Natural killer cell treated with Interleukin-12 subunit alpha and Interleukin-12 subunit beta and Interleukin-15 and Interleukin-18, amount 100 ng/mL, for 72 hours (primary cell): Measurements from ENCODE around the gene SPACA7. TPM values are rescaled to one million over a fixed set of nuclear protein-coding genes. Genes with fewer than 3 reads are reported as not detected.

Source experiments
- ATAC-seq, 2 donors: fragments of 150-1000 bp; cut with Tn5 transposase in 1 of 2; sonication (Bioruptor Pico), chemical (Tn5 transposase) in 1 of 2; 2 replicates each; pipeline ENCODE4 v1.10.0; 2021
- DNase-seq: peaks from one replicate; pipeline ENCODE4 v3.0.0; 2022; ENCODE audit warnings: low spot score
- H3K27ac Mint-ChIP-seq, 2 donors: 1 replicate in 1 of 2; 2 replicates in 1 of 2; pipeline ENCODE4 v1.8.0; 2022; ENCODE audit warnings: mixed read lengths in 2 of 2, mild to moderate bottlenecking in 1 of 2, moderate library complexity in 1 of 2
- H3K27me3 Mint-ChIP-seq, 2 donors: 1 replicate in 1 of 2; 2 replicates in 1 of 2; pipeline ENCODE4 v1.8.0; 2022; ENCODE audit warnings: mixed read lengths in 2 of 2
- H3K36me3 Mint-ChIP-seq: one replicate; pipeline ENCODE4 v1.8.0; 2022; ENCODE audit warnings: mixed read lengths
- H3K4me1 Mint-ChIP-seq, 2 donors: 1 replicate in 1 of 2; 2 replicates in 1 of 2; pipeline ENCODE4 v1.8.0; 2022; ENCODE audit warnings: low read depth in 2 of 2, mixed read lengths in 2 of 2, mild to moderate bottlenecking in 1 of 2
- H3K4me3 Mint-ChIP-seq: one replicate; pipeline ENCODE4 v1.8.0; 2022; ENCODE audit warnings: mixed read lengths
- H3K9me3 Mint-ChIP-seq: 2 replicates; pipeline ENCODE4 v1.8.0; 2022; ENCODE audit warnings: mixed read lengths
- total RNA-seq, 2 donors: library from RNA; stranded (reverse); gene quantifications; one replicate each; pipeline ENCODE4 v1.2.3, GENCODE V29; 2022

The SPACA7 gene
- total RNA-seq = not detected

DNA sequence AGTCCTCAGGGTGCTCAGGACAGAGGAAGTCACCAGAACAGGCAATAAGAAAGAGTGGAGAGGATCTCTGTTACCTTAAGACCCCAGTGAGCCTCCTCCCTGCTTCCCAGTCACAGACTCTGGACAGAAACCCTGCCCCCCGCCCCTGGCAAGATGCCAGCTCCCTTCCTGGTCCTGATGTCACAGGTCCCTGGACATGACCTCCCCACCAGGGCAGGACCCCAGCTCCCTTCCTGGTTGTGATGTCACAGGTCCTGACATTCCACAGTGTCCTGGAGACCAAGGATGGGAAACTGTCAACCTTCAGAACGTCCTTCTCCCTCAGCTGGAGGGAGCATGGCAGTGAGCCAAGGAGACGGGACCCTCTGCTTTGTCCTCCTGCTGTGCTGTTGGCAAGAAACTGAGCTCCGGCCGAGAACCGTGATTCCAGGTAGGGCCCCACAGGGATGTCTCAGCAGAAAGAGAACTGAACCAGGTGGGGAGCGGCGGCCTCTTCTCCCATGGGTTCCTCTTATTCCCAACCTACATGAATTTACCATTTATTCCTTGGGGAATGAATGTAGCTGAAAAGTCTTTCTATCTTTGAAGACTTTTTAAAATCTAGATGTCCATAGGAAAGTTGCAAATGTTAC is at the start of gene SPACA7:
Gene SPACA7, plus strand, starts transcription at position 306 of the 632 bp plus-strand sequence. Its CDS starts 31 bp downstream, at position 337.
- Mint-ChIP-seq H3K27ac (no peak within 1 kb of the TSS), H3K9me3 (peaks cover 4% of the 10 kb centered on the region), H3K27me3 (peaks cover 9 to 19% of the 10 kb centered on the region in 2 donors), H3K36me3 (no peaks in the 10 kb centered on the region), H3K4me1 (no peaks in the 10 kb centered on the region), H3K4me3 (no peak within 1 kb of the TSS)
- no peak for DNase-seq
- ATAC-seq = peak in 1 of 2 donors; percentile 50

DNA sequence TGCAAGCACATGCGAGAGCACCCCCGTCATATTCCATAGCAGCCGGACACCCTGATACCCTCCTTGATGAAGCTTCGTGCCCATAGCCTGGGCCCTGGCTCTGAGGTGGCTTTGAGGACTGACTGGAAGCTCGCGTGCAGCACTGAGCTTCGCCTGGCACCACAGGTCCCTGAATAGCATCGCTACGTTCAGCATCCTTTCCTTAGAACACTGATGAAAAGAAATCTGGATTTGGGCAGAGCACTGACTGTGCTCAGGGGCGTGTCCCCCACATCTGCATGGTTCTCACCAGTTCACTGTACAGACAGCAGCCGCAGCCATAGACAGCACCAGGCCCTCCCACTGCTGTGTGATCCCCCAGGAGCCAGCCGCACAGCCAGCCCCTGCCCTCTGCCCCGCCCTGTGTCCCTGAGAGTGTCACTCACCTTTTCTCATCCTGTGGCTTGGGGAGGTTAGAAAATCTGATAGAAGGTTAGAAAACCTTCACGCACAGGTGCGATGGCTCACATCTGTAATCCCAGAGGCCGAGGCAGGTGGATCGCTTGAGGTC is 49.3 kb upstream of the SPACA7 start:
- Mint-ChIP-seq H3K4me3 (no peak overlapping the region), H3K27ac (no peak overlapping the region), H3K9me3 (no peaks in the 10 kb centered on the region), H3K36me3 (no peaks in the 10 kb centered on the region), H3K27me3 (peaks cover 13% of the 10 kb centered on the region in 2 donors), H3K4me1 (peaks cover 0 to 2% of the 10 kb centered on the region in 2 donors)
- DNase-seq (no peak), ATAC-seq (no peak)

GRCh38 chr13:112328936-112329335 is 47.2 kb upstream of the SPACA7 start:
- peaks cover 0 to 2% of the 10 kb centered on the region in 2 donors for H3K4me1 Mint-ChIP-seq
- no peak overlapping the region for H3K4me3 Mint-ChIP-seq
- no peak for ATAC-seq
- no peak for DNase-seq
- peaks cover 19 to 21% of the 10 kb centered on the region in 2 donors for H3K27me3 Mint-ChIP-seq
- H3K36me3 Mint-ChIP-seq = no peaks in the 10 kb centered on the region
- no peaks in the 10 kb centered on the region for H3K9me3 Mint-ChIP-seq
- H3K27ac Mint-ChIP-seq = no peak overlapping the region

GRCh38 chr13:112329376-112329775 is 46.8 kb upstream of the SPACA7 start:
- H3K4me3 Mint-ChIP-seq = no peak overlapping the region
- no peak for DNase-seq
- no peak for ATAC-seq
- no peak overlapping the region for H3K27ac Mint-ChIP-seq
- H3K36me3 Mint-ChIP-seq = no peaks in the 10 kb centered on the region
- peaks cover 0 to 2% of the 10 kb centered on the region in 2 donors for H3K4me1 Mint-ChIP-seq
- no peaks in the 10 kb centered on the region for H3K9me3 Mint-ChIP-seq
- H3K27me3 Mint-ChIP-seq = peaks cover 19 to 21% of the 10 kb centered on the region in 2 donors

- peaks cover 19 to 21% of the 10 kb centered on the region in 2 donors for H3K27me3 Mint-ChIP-seq
- no peak overlapping the region for H3K4me3 Mint-ChIP-seq
- no peak for ATAC-seq
Observed at GRCh38 chr13:112330066-112330465, 46.1 kb upstream of the SPACA7 start.

DNA sequence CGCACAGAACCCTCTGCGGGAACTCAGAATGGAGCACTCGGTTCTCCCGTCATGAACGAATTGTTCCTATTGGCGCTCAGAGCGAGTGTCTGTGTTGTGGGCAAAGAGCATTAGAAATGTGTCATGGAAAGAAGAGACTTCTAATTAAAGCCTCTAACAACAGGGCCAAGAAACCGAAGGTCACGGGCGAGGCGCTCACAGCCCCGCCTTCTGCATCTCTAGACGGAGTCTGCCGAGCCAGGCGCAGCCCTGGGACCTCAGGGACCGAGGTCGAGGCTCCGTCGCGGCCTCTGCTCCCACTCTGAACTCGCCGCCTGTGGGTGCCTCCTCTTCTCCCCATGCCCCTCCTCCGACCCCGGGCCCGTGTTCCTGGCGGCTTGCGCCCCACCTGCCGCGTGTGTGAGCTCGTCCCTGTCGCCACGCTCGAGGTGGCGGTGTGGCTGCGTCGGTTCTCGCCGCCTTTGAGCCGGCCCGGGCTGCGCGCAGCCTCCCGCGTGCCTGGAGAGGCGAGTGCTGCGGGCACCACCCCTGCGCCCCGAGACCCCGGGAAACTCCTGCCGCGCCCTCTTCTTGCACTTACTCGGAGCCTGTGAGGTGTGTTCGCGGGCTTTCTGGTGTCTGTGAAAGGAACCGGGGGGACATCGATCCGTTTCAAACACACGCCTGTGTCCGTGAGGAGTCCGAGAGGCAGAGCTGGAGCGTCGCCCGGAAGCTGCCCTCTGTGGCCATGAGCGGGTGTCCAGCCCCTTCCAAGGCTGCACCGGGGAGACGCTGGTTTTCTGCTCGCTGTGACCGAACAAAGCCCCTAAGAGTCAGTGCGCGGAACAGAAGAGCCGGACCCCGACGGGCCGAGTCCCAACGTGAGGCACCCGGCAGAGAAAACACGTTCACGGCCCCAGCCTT is 45.4 kb upstream of the SPACA7 start:
- no peak for DNase-seq
- H3K27me3 Mint-ChIP-seq = peaks cover 17 to 19% of the 10 kb centered on the region in 2 donors
- H3K27ac Mint-ChIP-seq = no peak overlapping the region
- no peaks in the 10 kb centered on the region for H3K36me3 Mint-ChIP-seq
- H3K9me3 Mint-ChIP-seq = no peaks in the 10 kb centered on the region
- no peak for ATAC-seq
- peaks cover 0 to under 1% of the 10 kb centered on the region in 2 donors for H3K4me1 Mint-ChIP-seq
- H3K4me3 Mint-ChIP-seq = no peak overlapping the region

More at GRCh38 chr13:112330066-112330465, 46.1 kb upstream of the SPACA7 start:
- H3K27ac Mint-ChIP-seq = no peak overlapping the region
- H3K4me1 Mint-ChIP-seq = peaks cover 0 to 2% of the 10 kb centered on the region in 2 donors
- no peaks in the 10 kb centered on the region for H3K9me3 Mint-ChIP-seq
- no peak for DNase-seq
- H3K36me3 Mint-ChIP-seq = no peaks in the 10 kb centered on the region

- Mint-ChIP-seq H3K27ac (no peak overlapping the region), H3K4me1 (no peaks in the 10 kb centered on the region), H3K9me3 (peaks cover 4% of the 10 kb centered on the region)
Observed at GRCh38 chr13:112331675-112332074, 44.5 kb upstream of the SPACA7 start.

DNA sequence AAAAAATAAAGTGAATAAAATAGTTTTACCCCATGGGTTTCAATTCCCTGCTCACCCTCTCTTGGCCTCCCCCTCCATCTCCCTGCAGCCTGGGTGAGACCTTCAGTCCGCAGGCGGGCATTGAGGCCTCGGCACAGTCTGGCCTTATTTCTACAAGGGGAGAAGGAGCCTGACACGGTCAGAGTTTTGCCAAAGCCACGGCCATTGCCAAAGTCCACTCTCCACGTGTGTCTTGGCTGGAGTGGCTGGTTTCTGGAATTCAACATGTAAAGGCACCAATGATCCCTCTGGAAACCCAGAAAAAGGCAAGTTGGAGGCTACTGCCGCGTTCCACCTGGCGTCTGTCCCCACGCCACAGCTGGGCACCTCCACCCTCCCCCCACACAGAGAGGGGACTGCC is 43.4 kb upstream of the SPACA7 start:
- Mint-ChIP-seq H3K9me3 (peaks cover 12% of the 10 kb centered on the region), H3K27ac (no peak overlapping the region), H3K4me3 (no peak overlapping the region), H3K4me1 (no peaks in the 10 kb centered on the region), H3K36me3 (peaks cover 16% of the 10 kb centered on the region), H3K27me3 (peaks cover 27 to 30% of the 10 kb centered on the region in 2 donors)
- no peak for DNase-seq
- ATAC-seq = no peak

More at GRCh38 chr13:112331675-112332074, 44.5 kb upstream of the SPACA7 start:
- no peak overlapping the region for H3K4me3 Mint-ChIP-seq
- peaks cover 6% of the 10 kb centered on the region for H3K36me3 Mint-ChIP-seq
- DNase-seq (no peak), ATAC-seq (no peak)
- peaks cover 21 to 24% of the 10 kb centered on the region in 2 donors for H3K27me3 Mint-ChIP-seq

DNA sequence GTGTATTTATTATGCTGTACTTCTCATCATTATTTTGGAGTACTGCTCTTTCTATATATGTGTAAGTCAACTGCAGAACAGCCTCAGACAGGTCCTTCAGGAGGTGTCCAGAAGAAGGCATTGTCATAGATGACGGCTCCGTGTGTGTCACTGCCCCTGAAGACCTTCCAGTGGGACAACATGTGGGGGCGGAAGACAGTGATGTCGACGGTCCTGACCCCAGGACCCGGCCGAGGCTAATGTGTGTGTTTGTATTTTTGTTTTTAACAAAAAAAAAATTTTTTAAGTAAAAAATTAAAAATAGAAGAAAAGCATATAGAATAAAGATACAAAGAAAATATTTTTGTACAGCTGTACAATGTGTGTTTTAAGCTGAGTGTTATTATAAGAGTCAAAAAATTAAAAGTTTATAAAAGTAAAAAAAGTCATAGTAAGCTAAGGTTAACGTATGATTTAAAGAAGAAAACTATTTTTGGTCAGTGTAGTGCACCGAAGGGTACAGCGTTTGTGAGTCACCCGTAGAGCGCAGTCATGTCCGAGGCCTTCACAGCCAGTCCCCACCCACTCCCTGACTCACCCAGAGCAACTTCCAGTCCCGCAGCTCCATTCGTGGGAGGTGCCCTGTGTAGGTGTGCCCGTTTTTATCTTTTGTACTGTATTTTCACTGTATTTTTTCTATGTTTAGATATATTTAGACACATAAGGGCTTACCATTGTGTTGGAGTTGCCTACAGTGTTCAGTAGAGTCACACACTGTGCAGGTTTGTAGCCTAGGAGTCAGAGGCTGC is 42.2 kb upstream of the SPACA7 start:
- H3K4me3 Mint-ChIP-seq = no peak overlapping the region
- H3K9me3 Mint-ChIP-seq = peaks cover 12% of the 10 kb centered on the region
- no peak for DNase-seq
- peaks cover 27 to 28% of the 10 kb centered on the region in 2 donors for H3K27me3 Mint-ChIP-seq
- no peak for ATAC-seq
- no peak overlapping the region for H3K27ac Mint-ChIP-seq
- H3K36me3 Mint-ChIP-seq = peaks cover 16% of the 10 kb centered on the region
- H3K4me1 Mint-ChIP-seq = no peaks in the 10 kb centered on the region

DNA sequence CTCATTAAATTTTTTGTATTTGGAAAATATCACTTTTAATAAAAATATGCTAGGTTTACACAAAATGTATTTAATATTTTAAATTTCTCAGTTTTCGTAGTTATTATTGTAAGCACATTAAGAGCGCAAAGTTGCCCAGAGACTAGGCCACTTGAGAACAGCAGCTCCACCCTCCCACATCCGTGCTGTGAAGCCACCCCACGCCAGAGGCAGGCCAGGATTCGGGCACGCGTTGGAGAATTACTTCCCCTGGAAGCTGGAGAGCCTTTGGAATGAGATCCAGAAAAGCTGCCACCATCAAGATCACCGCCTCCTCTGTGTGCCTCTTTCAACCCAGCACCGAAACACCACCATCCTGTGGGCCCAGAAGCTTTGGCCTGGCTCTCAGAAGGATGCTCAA is 41.0 kb upstream of the SPACA7 start:
- H3K27ac Mint-ChIP-seq = no peak overlapping the region
- H3K36me3 Mint-ChIP-seq = peaks cover 16% of the 10 kb centered on the region
- no peak for DNase-seq
- H3K4me3 Mint-ChIP-seq = no peak overlapping the region
- no peaks in the 10 kb centered on the region for H3K4me1 Mint-ChIP-seq
- peaks cover 12% of the 10 kb centered on the region for H3K9me3 Mint-ChIP-seq
- ATAC-seq = no peak
- H3K27me3 Mint-ChIP-seq = peaks cover 26 to 28% of the 10 kb centered on the region in 2 donors

- Mint-ChIP-seq H3K27ac (no peak overlapping the region), H3K4me3 (no peak overlapping the region), H3K27me3 (peaks cover 21 to 27% of the 10 kb centered on the region in 2 donors), H3K9me3 (peaks cover 10% of the 10 kb centered on the region), H3K4me1 (no peaks in the 10 kb centered on the region), H3K36me3 (peaks cover 12% of the 10 kb centered on the region)
- ATAC-seq = no peak
- DNase-seq = no peak
Observed at GRCh38 chr13:112341446-112341845, 34.7 kb upstream of the SPACA7 start.

- ATAC-seq (no peak), DNase-seq (no peak)
- Mint-ChIP-seq H3K36me3 (peaks cover 5% of the 10 kb centered on the region), H3K27ac (no peak overlapping the region), H3K9me3 (peaks cover 4% of the 10 kb centered on the region), H3K4me1 (no peaks in the 10 kb centered on the region), H3K27me3 (peaks cover 14 to 28% of the 10 kb centered on the region in 2 donors), H3K4me3 (no peak overlapping the region)
Observed at GRCh38 chr13:112341976-112342735, 34.0 kb upstream of the SPACA7 start.
